Measurements from ENCODE around the gene ASCL4. TPM values are rescaled to one million over a fixed set of nuclear protein-coding genes. Genes with fewer than 3 reads are reported as not detected.

The ASCL4 gene
- polyA plus RNA-seq, 1 of the 3 experiments (the other 2 are of a cell fraction), result not detected

DNA sequence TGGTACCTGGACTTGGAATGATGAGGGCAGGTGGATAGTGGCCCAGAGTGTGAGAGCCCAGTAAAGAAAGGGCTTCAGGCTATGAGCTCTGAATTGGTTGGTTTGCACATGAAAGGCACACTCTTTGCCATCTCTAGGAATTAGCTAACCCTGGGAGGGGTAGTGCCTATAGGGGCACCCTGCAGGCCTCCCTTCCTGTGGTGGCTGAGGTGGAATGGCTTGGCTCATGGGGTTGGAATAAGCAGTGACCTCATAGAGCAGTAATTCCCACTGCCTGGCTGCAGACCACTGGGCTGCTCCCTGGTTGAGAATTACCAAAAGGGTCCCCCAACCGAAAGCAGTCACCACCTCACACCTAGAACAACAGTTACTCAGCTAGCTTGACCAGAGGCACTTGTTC is 42.7 kb downstream of the ASCL4 start:
- no peak overlapping the region for H3K27ac ChIP-seq (ENCODE audit: low read depth in 2 of 2, low read length in 1 of 2)
- no peaks in the 10 kb centered on the region for H3K79me2 ChIP-seq (ENCODE audit: insufficient read depth)
- CTCF ChIA-PET, result no interaction called here

DNA sequence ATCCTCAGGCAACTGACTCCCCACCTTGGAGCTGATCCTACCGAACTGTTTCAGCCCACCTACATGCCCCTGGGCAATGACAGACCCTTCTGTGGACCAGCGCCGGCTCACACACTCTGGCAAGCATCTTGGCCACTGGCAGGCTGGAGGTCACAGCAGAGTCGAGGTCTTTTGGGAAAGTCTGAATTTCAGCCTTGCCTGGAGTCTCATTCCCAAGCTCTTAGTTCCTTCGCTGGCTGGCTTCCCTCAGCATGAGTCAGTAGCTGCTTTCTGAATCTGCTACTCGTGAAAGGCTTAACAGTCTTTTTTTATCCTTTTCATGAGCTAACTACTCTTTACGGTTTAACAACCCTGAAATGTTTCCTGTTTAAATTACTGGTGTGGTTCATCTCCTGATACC is 44.5 kb downstream of the ASCL4 start:
- Histone ChIP-seq H3K27me3 (ENCODE audit: insufficient read depth) (no peaks in the 10 kb centered on the region), H2AFZ (ENCODE audit: low read depth) (no peak overlapping the region), H4K20me1 (ENCODE audit: insufficient read depth) (no peaks in the 10 kb centered on the region), H3K27ac (ENCODE audit: low read depth in 2 of 2, low read length in 1 of 2) (no peak overlapping the region), H3K36me3 (replicated peaks in 1 of 2; ENCODE audit: control insufficient read depth in 1 of 2, insufficient read depth in 2 of 2, low read length in 1 of 2) (no peaks in the 10 kb centered on the region), H3K4me3 (ENCODE audit: low read depth in 2 of 2, low read length in 1 of 2) (no peak overlapping the region), H3K9ac (no peak overlapping the region), H3K9me2 (no peaks in the 10 kb centered on the region), H3K9me3 (no peaks in the 10 kb centered on the region), H3K4me2 (no peak overlapping the region), H3K79me2 (ENCODE audit: insufficient read depth) (no peaks in the 10 kb centered on the region), H3K4me1 (ENCODE audit: control insufficient read depth in 1 of 2, insufficient read depth in 2 of 2, low read depth in 1 of 2, low read length in 1 of 2) (no peaks in the 10 kb centered on the region), H3F3A (replicated peaks; ENCODE audit: insufficient read depth) (no peaks in the 10 kb centered on the region)
- DNase-seq, result no peak
- WGBS (ENCODE audit: low lambda C conversion rate), result 22% methylated on average over 6 of the region's 7 CpGs
- TF ChIP-seq ELF1 (IDR thresholded peaks at IDR 0.05), result no peak
- no peak for TF ChIP-seq RCOR1 (IDR thresholded peaks at IDR 0.05; ENCODE audit: low read length)
- TF ChIP-seq FOXM1 (IDR thresholded peaks at IDR 0.05; ENCODE audit: low read depth), result no peak
- TF ChIP-seq, protein P1, sequence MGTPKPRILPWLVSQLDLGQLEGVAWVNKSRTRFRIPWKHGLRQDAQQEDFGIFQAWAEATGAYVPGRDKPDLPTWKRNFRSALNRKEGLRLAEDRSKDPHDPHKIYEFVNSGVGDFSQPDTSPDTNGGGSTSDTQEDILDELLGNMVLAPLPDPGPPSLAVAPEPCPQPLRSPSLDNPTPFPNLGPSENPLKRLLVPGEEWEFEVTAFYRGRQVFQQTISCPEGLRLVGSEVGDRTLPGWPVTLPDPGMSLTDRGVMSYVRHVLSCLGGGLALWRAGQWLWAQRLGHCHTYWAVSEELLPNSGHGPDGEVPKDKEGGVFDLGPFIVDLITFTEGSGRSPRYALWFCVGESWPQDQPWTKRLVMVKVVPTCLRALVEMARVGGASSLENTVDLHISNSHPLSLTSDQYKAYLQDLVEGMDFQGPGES (IDR thresholded peaks at IDR 0.05; ENCODE audit: low read depth, low read length), result no peak
- ChIA-PET CTCF (no interaction called here), POLR2A (no interaction called here)

More for the DNA sequence above, 42.7 kb downstream of the ASCL4 start:
- Histone ChIP-seq H3K9me2 (no peaks in the 10 kb centered on the region), H3K9me3 (no peaks in the 10 kb centered on the region), H3K4me1 (ENCODE audit: control insufficient read depth in 1 of 2, insufficient read depth in 2 of 2, low read depth in 1 of 2, low read length in 1 of 2) (no peaks in the 10 kb centered on the region), H3K9ac (no peak overlapping the region), H3K36me3 (replicated peaks in 1 of 2; ENCODE audit: control insufficient read depth in 1 of 2, insufficient read depth in 2 of 2, low read length in 1 of 2) (no peaks in the 10 kb centered on the region), H3F3A (replicated peaks; ENCODE audit: insufficient read depth) (no peaks in the 10 kb centered on the region), H4K20me1 (ENCODE audit: insufficient read depth) (no peaks in the 10 kb centered on the region), H3K4me2 (no peak overlapping the region), H2AFZ (ENCODE audit: low read depth) (no peak overlapping the region), H3K27me3 (ENCODE audit: insufficient read depth) (no peaks in the 10 kb centered on the region), H3K4me3 (ENCODE audit: low read depth in 2 of 2, low read length in 1 of 2) (no peak overlapping the region)
- no CpG with 5 or more reads among the region's 1 CpG for WGBS (ENCODE audit: low lambda C conversion rate)
- TF ChIP-seq, protein P2, sequence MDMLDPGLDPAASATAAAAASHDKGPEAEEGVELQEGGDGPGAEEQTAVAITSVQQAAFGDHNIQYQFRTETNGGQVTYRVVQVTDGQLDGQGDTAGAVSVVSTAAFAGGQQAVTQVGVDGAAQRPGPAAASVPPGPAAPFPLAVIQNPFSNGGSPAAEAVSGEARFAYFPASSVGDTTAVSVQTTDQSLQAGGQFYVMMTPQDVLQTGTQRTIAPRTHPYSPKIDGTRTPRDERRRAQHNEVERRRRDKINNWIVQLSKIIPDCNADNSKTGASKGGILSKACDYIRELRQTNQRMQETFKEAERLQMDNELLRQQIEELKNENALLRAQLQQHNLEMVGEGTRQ (IDR thresholded peaks at IDR 0.05; ENCODE audit: borderline replicate concordance, low read depth, low read length), result no peak
- TF ChIP-seq TEAD4 (IDR thresholded peaks at IDR 0.05; ENCODE audit: borderline replicate concordance, insufficient read depth), result no peak
- TF ChIP-seq, protein P3, sequence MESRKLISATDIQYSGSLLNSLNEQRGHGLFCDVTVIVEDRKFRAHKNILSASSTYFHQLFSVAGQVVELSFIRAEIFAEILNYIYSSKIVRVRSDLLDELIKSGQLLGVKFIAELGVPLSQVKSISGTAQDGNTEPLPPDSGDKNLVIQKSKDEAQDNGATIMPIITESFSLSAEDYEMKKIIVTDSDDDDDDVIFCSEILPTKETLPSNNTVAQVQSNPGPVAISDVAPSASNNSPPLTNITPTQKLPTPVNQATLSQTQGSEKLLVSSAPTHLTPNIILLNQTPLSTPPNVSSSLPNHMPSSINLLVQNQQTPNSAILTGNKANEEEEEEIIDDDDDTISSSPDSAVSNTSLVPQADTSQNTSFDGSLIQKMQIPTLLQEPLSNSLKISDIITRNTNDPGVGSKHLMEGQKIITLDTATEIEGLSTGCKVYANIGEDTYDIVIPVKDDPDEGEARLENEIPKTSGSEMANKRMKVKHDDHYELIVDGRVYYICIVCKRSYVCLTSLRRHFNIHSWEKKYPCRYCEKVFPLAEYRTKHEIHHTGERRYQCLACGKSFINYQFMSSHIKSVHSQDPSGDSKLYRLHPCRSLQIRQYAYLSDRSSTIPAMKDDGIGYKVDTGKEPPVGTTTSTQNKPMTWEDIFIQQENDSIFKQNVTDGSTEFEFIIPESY (IDR thresholded peaks at IDR 0.05; ENCODE audit: borderline replicate concordance, low read depth), result no peak
- TF ChIP-seq, protein P4, sequence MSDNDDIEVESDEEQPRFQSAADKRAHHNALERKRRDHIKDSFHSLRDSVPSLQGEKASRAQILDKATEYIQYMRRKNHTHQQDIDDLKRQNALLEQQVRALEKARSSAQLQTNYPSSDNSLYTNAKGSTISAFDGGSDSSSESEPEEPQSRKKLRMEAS (IDR thresholded peaks at IDR 0.05; ENCODE audit: low read depth), result no peak
- no peak for TF ChIP-seq GABPA (IDR thresholded peaks at IDR 0.05; ENCODE audit: low read depth)
- TF ChIP-seq NFIC (IDR thresholded peaks at IDR 0.05; ENCODE audit: borderline replicate concordance), result no peak
- TF ChIP-seq, protein P5, sequence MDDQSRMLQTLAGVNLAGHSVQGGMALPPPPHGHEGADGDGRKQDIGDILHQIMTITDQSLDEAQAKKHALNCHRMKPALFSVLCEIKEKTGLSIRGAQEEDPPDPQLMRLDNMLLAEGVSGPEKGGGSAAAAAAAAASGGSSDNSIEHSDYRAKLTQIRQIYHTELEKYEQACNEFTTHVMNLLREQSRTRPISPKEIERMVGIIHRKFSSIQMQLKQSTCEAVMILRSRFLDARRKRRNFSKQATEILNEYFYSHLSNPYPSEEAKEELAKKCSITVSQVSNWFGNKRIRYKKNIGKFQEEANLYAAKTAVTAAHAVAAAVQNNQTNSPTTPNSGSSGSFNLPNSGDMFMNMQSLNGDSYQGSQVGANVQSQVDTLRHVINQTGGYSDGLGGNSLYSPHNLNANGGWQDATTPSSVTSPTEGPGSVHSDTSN (IDR thresholded peaks at IDR 0.05), result no peak
- no peak for TF ChIP-seq NRF1 (IDR thresholded peaks at IDR 0.05; ENCODE audit: low read depth, low read length)
- no peak for TF ChIP-seq FOXM1 (IDR thresholded peaks at IDR 0.05; ENCODE audit: low read depth)
- TF ChIP-seq RXRA (IDR thresholded peaks at IDR 0.05; ENCODE audit: borderline replicate concordance, low read depth), result no peak
- TF ChIP-seq POLR2AphosphoS5 (IDR thresholded peaks at IDR 0.05; ENCODE audit: low read depth, low read length), result no peak
- TF ChIP-seq TCF12 (IDR thresholded peaks at IDR 0.05), result no peak
- no peak for TF ChIP-seq EP300 (IDR thresholded peaks at IDR 0.05; ENCODE audit: borderline replicate concordance in 1 of 2, low read depth in 1 of 2, low read length in 1 of 2)
- no peak for TF ChIP-seq TAF1 (IDR thresholded peaks at IDR 0.05; ENCODE audit: borderline replicate concordance, low read depth, low read length)
- TF ChIP-seq MEF2A (IDR thresholded peaks at IDR 0.05; ENCODE audit: borderline replicate concordance, low read depth), result no peak
- TF ChIP-seq YY1 (IDR thresholded peaks at IDR 0.05; ENCODE audit: low read depth), result no peak
- TF ChIP-seq FOXJ3 (CRISPR knock-in tag; IDR thresholded peaks at IDR 0.05), result no peak
- no peak for TF ChIP-seq SIN3A (IDR thresholded peaks at IDR 0.05; ENCODE audit: borderline replicate concordance, low read depth, low read length)
- POLR2A ChIA-PET, result no interaction called here
- no peak for DNase-seq
